OCI-LY1 (cell line): ENCODE results near the gene COG2.

Experiments
- H2AFZ ChIP-seq: fragments of 200-600 bp; sonication (generic), shearing (Covaris generic); 2 replicates; pipeline ENCODE4 v1.6.0; 2014; ENCODE audit warnings: antibody characterized with exemption, mild to moderate bottlenecking, low read length
- H3F3A ChIP-seq: fragments of 200-600 bp; sonication (generic), shearing (Covaris generic); 2 replicates; pipeline ENCODE4 v1.6.0; 2014; ENCODE audit warnings: mild to moderate bottlenecking, antibody characterized with exemption, low read length, moderate library complexity; ENCODE audit not compliant: insufficient read depth
- H3K27ac ChIP-seq: fragments of 200-600 bp; sonication (generic); 2 replicates; pipeline ENCODE4 v1.5.1; 2014; ENCODE audit warnings: low read length, mixed run types, mild to moderate bottlenecking, low read depth; ENCODE audit not compliant: poor library complexity, severe bottlenecking
- H3K27me3 ChIP-seq: fragments of 200-600 bp; sonication (generic); 2 replicates; pipeline ENCODE4 v1.6.0; 2014; ENCODE audit warnings: antibody characterized with exemption, mild to moderate bottlenecking, low read length, moderate library complexity; ENCODE audit not compliant: insufficient read depth
- H3K36me3 ChIP-seq: fragments of 200-600 bp; sonication (generic); 2 replicates; pipeline ENCODE4 v1.6.1; 2014; ENCODE audit warnings: mild to moderate bottlenecking, antibody characterized with exemption, low read length, moderate library complexity, mixed read lengths; ENCODE audit not compliant: insufficient read depth
- H3K4me1 ChIP-seq: fragments of 200-600 bp; sonication (generic); 2 replicates; pipeline ENCODE4 v1.5.1; 2014; ENCODE audit warnings: mild to moderate bottlenecking, low read length, moderate library complexity; ENCODE audit not compliant: insufficient read depth, severe bottlenecking
- H3K4me2 ChIP-seq: fragments of 200-600 bp; sonication (generic), shearing (Covaris generic); 2 replicates; pipeline ENCODE4 v1.6.1; 2014; ENCODE audit warnings: low read length
- H3K4me3 ChIP-seq: fragments of 200-600 bp; sonication (generic); 2 replicates; pipeline ENCODE4 v1.5.1; 2014; ENCODE audit warnings: low read length, low read depth, mild to moderate bottlenecking, mixed read lengths; ENCODE audit not compliant: poor library complexity, severe bottlenecking
- H3K79me2 ChIP-seq: fragments of 200-600 bp; shearing (Covaris generic); 2 replicates; pipeline ENCODE4 v1.6.1; 2016; ENCODE audit warnings: mixed run types, low read length, mixed read lengths; ENCODE audit not compliant: insufficient read depth
- H3K9ac ChIP-seq: fragments of 200-600 bp; sonication (generic), shearing (Covaris generic); 2 replicates; pipeline ENCODE4 v1.6.1; 2014; ENCODE audit warnings: mild to moderate bottlenecking, low read length, mixed read lengths
- H3K9me2 ChIP-seq: fragments of 200-600 bp; sonication (generic), shearing (Covaris generic); 2 replicates; pipeline ENCODE4 v1.6.1; 2014; ENCODE audit warnings: low read depth, mild to moderate bottlenecking, low read length, mixed read lengths
- H3K9me3 ChIP-seq: fragments of 200-600 bp; shearing (Covaris generic); 2 replicates; pipeline ENCODE4 v1.6.1; 2014; ENCODE audit warnings: low read length, mixed read lengths
- H4K20me1 ChIP-seq: fragments of 200-600 bp; sonication (generic), shearing (Covaris generic); 2 replicates; pipeline ENCODE4 v1.6.0; 2016; ENCODE audit warnings: mild to moderate bottlenecking, low read length; ENCODE audit not compliant: insufficient read depth
- EZH2 ChIP-seq: fragments of 200-600 bp; sonication (generic), shearing (Covaris generic); IDR thresholded peaks from 2 replicates; pipeline ENCODE4 v1.8.0; 2017; ENCODE audit warnings: borderline replicate concordance, mixed run types, mild to moderate bottlenecking, antibody characterized with exemption, low read length, moderate library complexity, mixed read lengths
- TF ChIP-seq, protein P1 (sequence below): fragments of 200-600 bp; sonication (generic), shearing (Covaris generic); IDR thresholded peaks from 2 replicates; pipeline ENCODE4 v1.5.1; 2017; ENCODE audit warnings: mild to moderate bottlenecking, antibody characterized with exemption, low read length, moderate library complexity, mixed read lengths

COG2 gene

DNA sequence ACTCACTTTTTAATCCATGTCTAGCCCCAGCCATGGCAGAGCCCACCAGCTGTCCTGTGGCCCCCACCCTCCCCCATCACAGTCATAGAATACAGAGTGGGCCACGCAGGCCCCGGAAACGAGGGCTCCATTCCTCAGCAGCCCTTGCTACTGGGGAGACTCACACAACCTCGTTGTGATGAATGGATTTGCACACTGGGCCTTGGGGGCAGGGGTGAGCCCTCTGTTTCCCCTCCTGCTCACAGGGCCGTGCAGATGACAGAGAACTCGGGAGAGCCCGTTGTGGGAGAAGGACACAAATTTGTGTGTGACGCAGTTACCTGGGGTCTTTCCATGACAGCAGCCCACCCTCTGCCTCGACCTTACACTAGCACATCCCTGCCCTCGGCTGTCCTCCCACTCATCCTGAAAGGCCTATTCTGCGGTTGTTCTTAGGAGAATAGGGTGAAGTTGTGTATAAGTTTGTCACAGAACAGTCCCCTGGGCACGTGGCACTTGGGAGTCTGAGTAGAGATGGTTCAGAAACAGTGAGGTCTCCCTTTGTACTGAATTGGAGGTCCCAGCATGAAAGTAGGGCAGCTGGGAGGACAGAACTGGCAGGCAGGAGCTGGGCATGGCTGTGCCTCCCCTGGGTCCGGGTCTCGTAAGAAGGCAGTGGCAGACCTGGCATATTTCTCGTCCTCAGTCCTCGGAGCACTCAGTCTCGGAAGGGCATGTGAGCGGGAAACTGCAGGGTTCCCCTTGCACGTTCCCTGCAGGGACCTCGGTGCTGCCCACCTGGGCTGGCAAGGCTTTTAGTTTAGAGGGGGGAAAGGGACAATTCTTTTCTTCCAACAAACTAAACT is 64.8 kb downstream of the COG2 start:
- Histone ChIP-seq H3K4me2 (no peak overlapping the region), H3K79me2 (no peaks in the 10 kb centered on the region), H3K36me3 (no peaks in the 10 kb centered on the region)

DNA sequence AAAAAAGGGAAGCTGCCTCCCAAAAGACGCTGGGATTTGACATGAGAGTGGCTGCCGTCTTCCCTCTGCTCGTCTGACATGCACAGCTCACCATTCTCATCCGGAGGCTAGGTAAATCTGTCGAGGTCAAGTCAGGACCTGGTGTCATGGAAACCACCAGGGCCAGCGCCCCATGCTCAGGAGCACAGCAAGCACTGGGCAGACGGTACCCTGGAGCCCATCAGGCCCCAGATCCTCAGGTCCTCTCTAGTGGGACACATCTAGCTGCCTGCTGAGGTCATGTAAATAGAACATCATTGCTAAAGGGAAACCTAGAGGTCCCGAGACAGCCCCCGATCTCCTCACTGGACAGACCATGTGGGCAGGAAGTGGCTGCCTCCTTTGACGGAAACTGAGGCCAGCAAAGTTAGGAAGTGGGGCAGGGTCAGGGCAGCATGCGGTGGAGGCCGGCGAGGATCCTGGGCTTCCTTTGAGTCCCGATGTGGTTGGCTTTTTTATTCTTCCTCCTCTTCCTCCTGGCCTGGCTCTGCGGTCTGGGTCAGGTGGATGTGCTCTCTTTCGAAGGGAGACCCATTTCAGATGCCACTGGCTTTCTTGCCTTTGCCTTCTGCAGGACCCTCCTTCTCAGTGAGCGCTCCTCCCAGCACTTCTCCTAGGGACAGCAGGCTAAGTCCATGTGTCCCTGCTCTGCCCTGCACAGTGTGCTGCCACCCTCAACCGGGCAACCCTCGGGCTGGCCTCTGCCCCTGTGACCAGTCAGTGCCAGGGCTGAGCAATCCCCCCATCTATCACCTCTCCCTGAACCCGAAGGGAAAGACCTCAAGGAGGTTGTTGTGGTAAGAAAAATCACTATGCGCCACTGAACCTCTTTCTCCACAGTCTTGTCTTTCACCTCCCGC is 65.7 kb downstream of the COG2 start:
- TF ChIP-seq, protein P1, sequence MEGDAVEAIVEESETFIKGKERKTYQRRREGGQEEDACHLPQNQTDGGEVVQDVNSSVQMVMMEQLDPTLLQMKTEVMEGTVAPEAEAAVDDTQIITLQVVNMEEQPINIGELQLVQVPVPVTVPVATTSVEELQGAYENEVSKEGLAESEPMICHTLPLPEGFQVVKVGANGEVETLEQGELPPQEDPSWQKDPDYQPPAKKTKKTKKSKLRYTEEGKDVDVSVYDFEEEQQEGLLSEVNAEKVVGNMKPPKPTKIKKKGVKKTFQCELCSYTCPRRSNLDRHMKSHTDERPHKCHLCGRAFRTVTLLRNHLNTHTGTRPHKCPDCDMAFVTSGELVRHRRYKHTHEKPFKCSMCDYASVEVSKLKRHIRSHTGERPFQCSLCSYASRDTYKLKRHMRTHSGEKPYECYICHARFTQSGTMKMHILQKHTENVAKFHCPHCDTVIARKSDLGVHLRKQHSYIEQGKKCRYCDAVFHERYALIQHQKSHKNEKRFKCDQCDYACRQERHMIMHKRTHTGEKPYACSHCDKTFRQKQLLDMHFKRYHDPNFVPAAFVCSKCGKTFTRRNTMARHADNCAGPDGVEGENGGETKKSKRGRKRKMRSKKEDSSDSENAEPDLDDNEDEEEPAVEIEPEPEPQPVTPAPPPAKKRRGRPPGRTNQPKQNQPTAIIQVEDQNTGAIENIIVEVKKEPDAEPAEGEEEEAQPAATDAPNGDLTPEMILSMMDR: no peak
- TF ChIP-seq EZH2: no peak
- no peaks in the 10 kb centered on the region for H4K20me1 ChIP-seq
- H3K36me3 ChIP-seq: no peaks in the 10 kb centered on the region
- no peaks in the 10 kb centered on the region; the same call in 1 of the 2 replicates for H3K27me3 ChIP-seq
- no peaks in the 10 kb centered on the region for H3K79me2 ChIP-seq
- H3F3A ChIP-seq: no peaks in the 10 kb centered on the region
- H3K4me1 ChIP-seq: no peaks in the 10 kb centered on the region
- H3K4me2 ChIP-seq: no peak overlapping the region
- H2AFZ ChIP-seq: no peak overlapping the region
- H3K9me2 ChIP-seq: no peaks in the 10 kb centered on the region
- no peak overlapping the region for H3K27ac ChIP-seq
- H3K9me3 ChIP-seq: no peaks in the 10 kb centered on the region
- no peak overlapping the region for H3K4me3 ChIP-seq
- H3K9ac ChIP-seq: no peak overlapping the region

More for the DNA sequence above, 64.8 kb downstream of the COG2 start:
- H3K9ac ChIP-seq: no peak overlapping the region
- no peak overlapping the region for H3K4me3 ChIP-seq
- no peaks in the 10 kb centered on the region for H3K9me2 ChIP-seq
- no peaks in the 10 kb centered on the region for H3K9me3 ChIP-seq
- no peaks in the 10 kb centered on the region for H4K20me1 ChIP-seq
- H2AFZ ChIP-seq: no peak overlapping the region
- H3K27ac ChIP-seq: no peak overlapping the region
- H3K4me1 ChIP-seq: no peaks in the 10 kb centered on the region
- TF ChIP-seq, protein P1: no peak
- no peak for TF ChIP-seq EZH2
- no peaks in the 10 kb centered on the region for H3F3A ChIP-seq
- H3K27me3 ChIP-seq: no peaks in the 10 kb centered on the region; the same call in 1 of the 2 replicates

DNA sequence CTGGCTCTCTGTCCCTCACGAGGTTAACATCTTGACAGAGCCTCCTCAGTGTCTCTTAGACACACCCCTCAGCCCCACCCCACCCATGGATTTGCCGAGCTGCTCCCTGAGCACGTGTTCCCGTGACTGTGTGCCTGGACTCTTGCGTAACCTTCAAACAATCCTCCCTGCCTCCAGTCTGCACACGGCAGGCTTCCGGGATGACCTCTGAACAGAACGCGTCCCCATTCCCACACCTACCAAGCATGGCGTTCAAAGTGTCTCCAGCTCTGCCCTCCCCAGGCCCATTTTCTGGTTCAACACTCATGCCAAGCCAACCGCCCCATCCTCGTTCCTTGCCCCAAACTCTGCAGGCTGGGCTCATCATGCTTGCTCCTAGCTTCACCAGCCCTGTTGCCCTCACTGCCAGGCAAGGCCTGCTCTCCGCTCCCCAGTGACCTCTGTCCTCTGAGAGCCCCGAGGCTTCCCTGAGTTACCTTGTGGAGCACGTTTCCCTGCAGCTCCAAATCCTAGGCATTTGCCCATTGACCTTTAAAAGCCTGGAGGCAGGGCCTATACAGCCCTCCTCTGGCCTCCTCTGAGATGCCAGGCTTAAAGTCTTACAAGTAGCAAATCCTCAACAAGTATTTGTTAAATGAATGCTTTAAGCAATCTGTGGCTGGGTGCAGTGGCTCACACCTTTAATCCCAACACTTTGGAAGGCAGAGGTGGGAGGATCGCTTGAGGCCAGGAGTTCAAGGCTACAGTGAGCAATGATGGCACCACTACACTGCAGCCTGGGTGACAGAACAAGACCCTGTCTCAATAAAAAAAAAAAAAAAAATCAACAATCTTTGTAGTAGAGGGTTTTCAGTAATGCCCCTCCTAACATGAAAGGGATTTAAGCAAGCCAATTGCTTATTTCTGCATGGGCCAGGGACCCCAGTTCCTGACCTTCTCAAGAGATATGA is 66.6 kb downstream of the COG2 start:
- Histone ChIP-seq H3K79me2 (no peaks in the 10 kb centered on the region), H3K27me3 (no peaks in the 10 kb centered on the region; the same call in 1 of the 2 replicates), H4K20me1 (no peaks in the 10 kb centered on the region), H3K4me1 (no peaks in the 10 kb centered on the region), H3K9me2 (no peaks in the 10 kb centered on the region), H3K9me3 (no peaks in the 10 kb centered on the region), H3K4me3 (no peak overlapping the region), H2AFZ (no peak overlapping the region), H3F3A (no peaks in the 10 kb centered on the region), H3K9ac (no peak overlapping the region), H3K36me3 (no peaks in the 10 kb centered on the region), H3K4me2 (no peak overlapping the region), H3K27ac (no peak overlapping the region)
- TF ChIP-seq, protein P1: no peak
- TF ChIP-seq EZH2: no peak
